Naive thymus-derived CD4-positive, alpha-beta T cell (primary cell): Measurements from ENCODE around the gene RAB12. TPM values are rescaled to one million over a fixed set of nuclear protein-coding genes. Genes with fewer than 3 reads are reported as not detected.

Experiments used
- ATAC-seq: fragments of 150-1000 bp; cut with Tn5 transposase; 2 replicates; pipeline ENCODE4 v1.10.0; 2021; ENCODE audit warnings: mild to moderate bottlenecking, moderate library complexity
- CTCF ChIA-PET: fragments of 350-600 bp; sonication (Branson Sonifier 250); formaldehyde crosslinking; loops from one replicate; lab custom pipeline; 2021; ENCODE audit warnings: antibody characterized with exemption; lab: Charles Lee
- POLR2A ChIA-PET: fragments of 350-600 bp; sonication (Branson Sonifier 250); formaldehyde crosslinking; loops from one replicate; lab custom pipeline; 2021; ENCODE audit warnings: antibody characterized with exemption, inconsistent platforms; lab: Charles Lee
- DNase-seq, 9 donors: peaks; one replicate each; pipeline versions ENCODE4 v3.0.0 to v3.0.0-alpha.2; 2020 to 2022; ENCODE audit warnings: mixed read lengths in 1 of 9
- H3K27ac ChIP-seq: one replicate; pipeline ENCODE4 v1.7.0; 2013; ENCODE audit warnings: mild to moderate bottlenecking, low read depth, low read length, moderate library complexity
- H3K27me3 ChIP-seq, 2 donors: one replicate each; pipeline ENCODE4 v1.7.0; 2013; ENCODE audit warnings: low read length in 2 of 2, mild to moderate bottlenecking in 2 of 2, moderate library complexity in 2 of 2; ENCODE audit not compliant: control insufficient read depth in 2 of 2, insufficient read depth in 2 of 2
- H3K36me3 ChIP-seq, 3 experiments: 1 replicate in 2 of 3; 2 replicates in 1 of 3; pipeline ENCODE4 v1.7.0; 2013; ENCODE audit warnings: low read length in 3 of 3, mild to moderate bottlenecking in 3 of 3, moderate library complexity in 1 of 3; ENCODE audit not compliant: insufficient read depth in 3 of 3, control insufficient read depth in 2 of 3
- H3K4me1 ChIP-seq, 2 donors: one replicate each; pipeline ENCODE4 v1.7.0; 2013; ENCODE audit warnings: low read length in 2 of 2, mild to moderate bottlenecking in 2 of 2, moderate library complexity in 1 of 2; ENCODE audit not compliant: control insufficient read depth in 2 of 2, insufficient read depth in 2 of 2
- H3K4me3 ChIP-seq: 2 replicates; pipeline ENCODE4 v1.7.0; 2013; ENCODE audit warnings: mild to moderate bottlenecking, low read length
- H3K9me3 ChIP-seq, 3 experiments: 1 replicate in 2 of 3; 2 replicates in 1 of 3; pipeline ENCODE4 v1.7.0; 2013; ENCODE audit warnings: low read length in 3 of 3; ENCODE audit not compliant: control insufficient read depth in 2 of 3
- H3K27ac Mint-ChIP-seq, 9 donors: one replicate each; pipeline ENCODE4 v1.8.0; 2020 to 2022; ENCODE audit warnings: mixed read lengths in 9 of 9, mild to moderate bottlenecking in 8 of 9, moderate library complexity in 5 of 9, inconsistent platforms in 2 of 9
- H3K27me3 Mint-ChIP-seq, 5 donors: one replicate each; pipeline ENCODE4 v1.8.0; 2021 to 2022; ENCODE audit warnings: mixed read lengths in 5 of 5, mild to moderate bottlenecking in 1 of 5
- H3K36me3 Mint-ChIP-seq, 5 donors: one replicate each; pipeline ENCODE4 v1.8.0; 2020 to 2022; ENCODE audit warnings: mixed read lengths in 5 of 5, mild to moderate bottlenecking in 3 of 5, inconsistent platforms in 1 of 5
- H3K4me1 Mint-ChIP-seq, 7 donors: one replicate each; pipeline ENCODE4 v1.8.0; 2020 to 2022; ENCODE audit warnings: mixed read lengths in 7 of 7, mild to moderate bottlenecking in 3 of 7, inconsistent platforms in 1 of 7
- H3K4me3 Mint-ChIP-seq, 10 donors: one replicate each; pipeline ENCODE4 v1.8.0; 2020 to 2022; ENCODE audit warnings: mild to moderate bottlenecking in 10 of 10, mixed read lengths in 10 of 10, moderate library complexity in 6 of 10, inconsistent platforms in 2 of 10
- H3K9me3 Mint-ChIP-seq, 11 donors: one replicate each; pipeline ENCODE4 v1.8.0; 2020 to 2022; ENCODE audit warnings: mixed read lengths in 11 of 11, mild to moderate bottlenecking in 4 of 11, inconsistent platforms in 1 of 11, moderate library complexity in 1 of 11
- intact Hi-C, 2 donors: fragments of 100-400 bp; cut with micrococcal nuclease; formaldehyde crosslinking; loops; one replicate each; pipeline ENCODE4 v1.15.1; 2023
- polyA plus RNA-seq, 2 donors: library from polyadenylated mRNA; unstranded; fragments of 300-500 nt; fragmentation: Illumina TruSeq; gene quantifications; one replicate each; pipeline ENCODE4 v1.2.3, GENCODE V29; 2021
- total RNA-seq, 6 experiments: library from RNA in 5 of 6; stranded (reverse) in 5 of 6; gene quantifications; 1 replicate in 5 of 6; 2 replicates in 1 of 6; pipeline ENCODE4 v1.2.3 and lab custom pipeline; 2021 to 2026

The RAB12 gene
- total and polyA plus RNA-seq, 7 experiments from 2014 or later: 0.12 to 26.2 (median 20.3) TPM

DNA sequence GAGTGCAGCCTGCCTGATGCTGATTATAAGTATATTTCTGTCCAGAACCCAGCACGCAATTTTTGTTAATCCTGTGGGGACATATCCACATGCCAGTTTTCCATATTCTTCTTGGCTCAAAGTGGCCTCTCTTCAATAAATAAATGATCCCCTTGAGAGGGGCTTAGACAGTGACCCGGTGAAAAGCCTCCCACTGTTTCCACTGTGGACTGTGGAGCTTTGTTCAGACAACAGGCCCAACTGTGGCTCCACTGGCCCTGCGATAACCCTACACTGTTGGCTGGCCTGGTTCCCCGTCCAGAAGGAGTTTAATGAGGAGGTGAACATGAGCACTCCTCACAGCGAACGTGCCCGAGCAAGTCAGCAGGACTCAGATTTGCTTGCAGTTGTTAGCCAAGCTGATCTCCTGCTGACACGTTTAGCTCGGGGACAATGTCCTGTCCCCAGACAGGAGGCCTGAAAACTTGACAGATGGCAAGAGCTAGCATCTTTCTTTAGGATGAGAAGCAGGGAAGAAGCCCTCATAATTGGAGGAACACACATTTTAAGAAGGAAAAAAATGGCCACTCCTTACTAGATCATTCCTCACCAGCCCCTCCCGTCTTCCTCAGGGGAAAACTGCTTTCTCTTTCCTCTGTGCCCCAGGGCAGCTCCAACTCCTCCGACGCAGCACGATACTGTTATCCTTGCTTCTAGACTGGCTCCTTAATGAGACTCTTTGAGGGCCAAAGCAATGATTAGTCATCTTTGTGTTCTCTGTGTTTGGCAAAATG lies 76.1 kb downstream of the RAB12 start:
- no peaks in the 10 kb centered on the region for H3K9me3 Mint-ChIP-seq
- Histone ChIP-seq H3K9me3 (no peaks in the 10 kb centered on the region), H3K27me3 (no peaks in the 10 kb centered on the region), H3K36me3 (no peaks in the 10 kb centered on the region), H3K4me1 (no peaks in the 10 kb centered on the region), H3K27ac (no peak overlapping the region), H3K4me3 (no peak overlapping the region)
- peaks cover 0 to 4% (median 0%) of the 10 kb centered on the region in 7 donors for H3K4me1 Mint-ChIP-seq
- peaks cover 0 to 9% (median 2%) of the 10 kb centered on the region in 5 donors for H3K27me3 Mint-ChIP-seq
- no peak overlapping the region for H3K4me3 Mint-ChIP-seq
- ATAC-seq (no peak), DNase-seq (no peak)
- H3K36me3 Mint-ChIP-seq: no peaks in the 10 kb centered on the region
- H3K27ac Mint-ChIP-seq: no peak overlapping the region
- CTCF ChIA-PET: interaction anchor here (1.4 kb wide), 1 partner anchor 10 kb away, joined by 4 read pairs; no protein-coding TSS in a partner anchor
- POLR2A ChIA-PET: no interaction called here
- intact Hi-C loops: no loop called here

DNA sequence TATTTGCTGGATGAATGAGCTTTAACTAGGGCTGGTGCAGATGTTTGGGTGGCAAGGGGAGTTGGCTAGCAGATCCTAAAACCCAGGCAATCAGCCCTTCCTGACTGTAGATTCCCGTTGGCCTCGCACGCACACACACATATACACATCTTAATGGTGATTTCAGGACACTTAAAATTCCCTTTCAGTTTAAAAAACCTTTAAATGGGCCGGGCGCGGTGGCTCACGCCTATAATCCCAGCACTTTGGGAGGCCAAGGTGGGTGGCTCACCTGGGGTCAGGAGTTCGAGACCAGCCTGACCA lies 76.6 kb downstream of the RAB12 start:
- DNase-seq (no peak), ATAC-seq (no peak)
- Mint-ChIP-seq H3K4me1 (peaks cover 0 to 4% (median 0%) of the 10 kb centered on the region in 7 donors), H3K27ac (no peak overlapping the region), H3K9me3 (no peaks in the 10 kb centered on the region), H3K27me3 (peaks cover 0 to 9% (median 2%) of the 10 kb centered on the region in 5 donors), H3K36me3 (no peaks in the 10 kb centered on the region), H3K4me3 (no peak overlapping the region)
- Histone ChIP-seq H3K4me1 (no peaks in the 10 kb centered on the region), H3K4me3 (no peak overlapping the region), H3K27me3 (no peaks in the 10 kb centered on the region), H3K36me3 (no peaks in the 10 kb centered on the region), H3K27ac (no peak overlapping the region), H3K9me3 (no peaks in the 10 kb centered on the region)
- CTCF ChIA-PET: no interaction called here
- POLR2A ChIA-PET: no interaction called here
- intact Hi-C loops: no loop called here

DNA sequence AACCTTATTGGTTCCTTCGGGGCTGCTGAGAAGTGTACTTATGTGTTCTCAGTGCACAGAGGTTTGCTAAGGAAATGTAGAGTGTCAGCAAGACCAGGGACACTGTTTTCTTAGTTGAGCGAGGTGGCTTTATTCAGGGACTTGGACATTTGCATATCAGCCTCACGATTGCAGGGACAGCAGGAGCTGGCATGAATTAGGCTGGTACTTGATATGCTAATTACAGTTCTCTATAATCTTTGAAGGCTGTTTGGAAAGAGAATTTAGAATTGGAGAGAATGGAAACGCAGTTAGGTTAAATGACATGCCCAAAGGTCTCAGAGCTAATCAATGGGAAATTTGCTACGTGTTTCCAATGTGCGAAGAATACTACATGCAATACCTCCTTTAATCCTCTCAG lies 77.4 kb downstream of the RAB12 start:
- H3K27me3 ChIP-seq: no peaks in the 10 kb centered on the region
- H3K36me3 Mint-ChIP-seq: no peaks in the 10 kb centered on the region
- ATAC-seq (no peak), DNase-seq (no peak)
- no peaks in the 10 kb centered on the region for H3K4me1 ChIP-seq
- CTCF ChIA-PET: no interaction called here
- no peak overlapping the region for H3K27ac Mint-ChIP-seq
- POLR2A ChIA-PET: no interaction called here
- no peaks in the 10 kb centered on the region for H3K36me3 ChIP-seq
- peaks cover 0 to 9% (median 2%) of the 10 kb centered on the region in 5 donors for H3K27me3 Mint-ChIP-seq
- no peak overlapping the region for H3K27ac ChIP-seq
- no peaks in the 10 kb centered on the region for H3K9me3 Mint-ChIP-seq
- H3K4me1 Mint-ChIP-seq: no peaks in the 10 kb centered on the region
- H3K4me3 Mint-ChIP-seq: no peak overlapping the region
- no peak overlapping the region for H3K4me3 ChIP-seq
- H3K9me3 ChIP-seq: no peaks in the 10 kb centered on the region
- intact Hi-C loops: no loop called here

DNA sequence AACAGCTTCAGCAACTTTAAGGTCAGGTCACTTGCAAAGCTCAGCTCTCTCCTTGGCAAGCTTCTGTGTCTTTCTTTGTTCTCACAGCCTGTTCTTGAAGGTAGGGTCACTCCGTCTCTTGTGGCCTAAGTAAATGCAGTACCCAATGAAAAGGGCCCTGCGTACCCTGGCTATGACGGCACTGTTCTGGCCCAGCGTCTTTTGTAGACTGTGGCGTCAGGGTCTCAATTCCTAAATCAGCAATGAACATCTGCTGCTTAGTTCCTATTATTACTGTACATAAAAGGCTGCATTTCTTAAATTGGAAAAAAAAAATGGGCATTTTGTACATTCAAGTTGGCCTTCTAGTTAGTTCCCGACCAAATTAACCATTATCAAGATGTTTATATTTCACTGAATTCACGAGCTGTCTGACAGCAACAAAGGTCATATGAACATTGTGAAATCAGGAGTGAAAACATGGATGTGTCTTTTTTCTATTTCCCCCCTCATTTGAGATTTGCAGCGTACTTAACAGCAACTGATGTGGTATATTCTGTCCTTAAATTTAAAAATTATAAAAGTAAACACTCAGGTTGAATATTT lies 79.1 kb downstream of the RAB12 start:
- no peak overlapping the region for H3K4me3 ChIP-seq

GRCh38 chr18:8688816-8689215 lies 79.6 kb downstream of the RAB12 start:
- ATAC-seq (no peak), DNase-seq (no peak)
- Histone ChIP-seq H3K9me3 (no peaks in the 10 kb centered on the region), H3K27me3 (no peaks in the 10 kb centered on the region), H3K4me1 (no peaks in the 10 kb centered on the region), H3K4me3 (no peak overlapping the region), H3K36me3 (no peaks in the 10 kb centered on the region), H3K27ac (no peak overlapping the region)
- peaks cover 0 to 9% (median 2%) of the 10 kb centered on the region in 5 donors for H3K27me3 Mint-ChIP-seq
- no peaks in the 10 kb centered on the region for H3K36me3 Mint-ChIP-seq
- no peaks in the 10 kb centered on the region for H3K9me3 Mint-ChIP-seq
- ChIA-PET CTCF (no interaction called here), POLR2A (interaction anchor here (0.7 kb wide), 1 partner anchor 874 kb away, joined by 4 read pairs; no protein-coding TSS in a partner anchor)
- no peaks in the 10 kb centered on the region for H3K4me1 Mint-ChIP-seq
- H3K4me3 Mint-ChIP-seq: no peak overlapping the region
- no peak overlapping the region for H3K27ac Mint-ChIP-seq
- intact Hi-C loops: no loop called here

More for the DNA sequence above, 79.1 kb downstream of the RAB12 start:
- intact Hi-C loops: no loop called here
- Histone ChIP-seq H3K27ac (no peak overlapping the region), H3K27me3 (no peaks in the 10 kb centered on the region), H3K36me3 (no peaks in the 10 kb centered on the region), H3K9me3 (no peaks in the 10 kb centered on the region), H3K4me1 (no peaks in the 10 kb centered on the region)
- POLR2A ChIA-PET: interaction anchor here (0.7 kb wide), 1 partner anchor 874 kb away, joined by 4 read pairs; no protein-coding TSS in a partner anchor
- DNase-seq (no peak), ATAC-seq (no peak)
- Mint-ChIP-seq H3K9me3 (no peaks in the 10 kb centered on the region), H3K36me3 (no peaks in the 10 kb centered on the region), H3K4me1 (no peaks in the 10 kb centered on the region), H3K27me3 (peaks cover 0 to 9% (median 2%) of the 10 kb centered on the region in 5 donors), H3K27ac (no peak overlapping the region), H3K4me3 (no peak overlapping the region)
- CTCF ChIA-PET: no interaction called here

Other genes starting within 250 kb of the RAB12 start
- gene MTCL1, start 96.1 kb downstream of the RAB12 start, total RNA-seq: under 1 TPM in 3 of 5 experiments, not detected in 2; 0.17 to 0.81 (median 0.61) TPM
- gene MTCL1, start 96.1 kb downstream of the RAB12 start, polyA plus RNA-seq: not detected